Right ventricle myocardium inferior (tissue), 1 donor: ENCODE results near the gene MEIKIN. TPM values are rescaled to one million over a fixed set of nuclear protein-coding genes. Genes with fewer than 3 reads are reported as not detected.

Experiments used
- ATAC-seq: fragments of 200-7000 bp; cut with Tn5 transposase; one replicate; pipeline ENCODE4 v1.9.1; 2020; ENCODE audit warnings: mild to moderate bottlenecking, moderate library complexity
- DNase-seq: peaks from one replicate; pipeline ENCODE4 v3.0.0; 2021; ENCODE audit errors: missing footprints
- intact Hi-C: fragments of 100-400 bp; cut with DNase I; formaldehyde crosslinking; loops from one replicate; pipeline ENCODE4 v1.11.0; 2022
- total RNA-seq: library from RNA; stranded (reverse); fragmentation: NEBNext Ultra II Directional; extraction: Animal tissue kit (Norgen Biotek cat#: 25700); gene quantifications from one replicate; pipeline ENCODE4 v1.2.1, GENCODE V29; 2021
- donor health status: DM: no; HTN: yes; CAD: no; lungs with severe emphysema.

Gene MEIKIN
- total RNA-seq, 1 donor from 2014 or later, result not detected

DNA sequence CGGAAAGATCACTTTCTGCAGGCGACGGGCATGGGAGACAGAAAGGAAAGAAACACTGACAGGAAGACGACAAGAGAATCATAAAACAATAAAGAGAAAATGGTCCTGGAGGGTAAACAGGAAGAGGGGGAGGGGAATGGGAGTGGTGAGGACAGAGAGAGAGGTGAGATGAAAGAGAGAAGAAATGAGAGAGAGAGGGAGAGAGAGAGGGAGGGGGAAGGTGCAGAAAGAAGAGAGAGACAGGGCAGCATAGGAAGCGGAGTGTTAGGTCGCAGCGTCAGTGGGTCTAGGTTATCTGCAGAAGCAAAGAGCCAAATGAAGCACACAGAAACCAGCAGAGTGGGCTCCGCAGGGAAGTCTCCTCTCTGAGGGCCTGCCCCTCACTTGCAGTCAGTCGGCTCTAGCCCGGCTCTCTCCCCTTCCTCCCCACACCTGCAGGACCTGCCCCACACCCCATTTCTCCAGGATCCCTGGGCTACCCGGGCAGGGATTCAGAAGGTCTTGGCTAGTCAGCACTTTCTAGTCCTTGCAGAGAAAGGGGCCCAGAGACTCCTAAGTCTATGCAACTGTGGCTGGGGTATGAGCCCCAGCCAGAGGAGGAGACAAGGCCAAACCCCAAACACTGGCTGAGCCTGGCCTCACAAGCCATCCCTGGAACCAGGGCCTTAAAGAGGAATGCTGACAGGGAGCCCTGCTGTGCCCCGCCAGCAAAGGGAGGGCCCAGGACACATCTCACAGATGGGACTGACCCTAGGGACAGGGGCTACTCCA lies 29.7 kb upstream of the MEIKIN start:
- DNase-seq (no peak), ATAC-seq (no peak)
- intact Hi-C loops, result no loop called here

DNA sequence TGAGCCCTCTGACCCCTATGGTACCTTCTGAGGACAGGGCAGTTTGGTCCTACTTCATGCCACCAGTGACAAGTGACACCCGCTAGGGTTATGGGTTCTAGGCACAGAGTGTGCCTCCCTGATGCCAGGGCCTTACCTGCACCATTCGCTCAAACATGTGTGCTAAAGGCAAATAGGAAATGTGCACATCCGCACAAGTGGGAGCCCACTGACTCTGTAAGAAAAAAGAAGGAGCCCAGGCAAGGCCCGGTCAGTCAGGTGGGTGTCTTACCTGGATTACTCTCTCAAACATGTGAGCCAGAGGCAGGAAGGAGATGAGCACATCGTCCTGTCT lies 29.1 kb upstream of the MEIKIN start:
- ATAC-seq (no peak), DNase-seq (no peak)
- intact Hi-C loops, result no loop called here

DNA sequence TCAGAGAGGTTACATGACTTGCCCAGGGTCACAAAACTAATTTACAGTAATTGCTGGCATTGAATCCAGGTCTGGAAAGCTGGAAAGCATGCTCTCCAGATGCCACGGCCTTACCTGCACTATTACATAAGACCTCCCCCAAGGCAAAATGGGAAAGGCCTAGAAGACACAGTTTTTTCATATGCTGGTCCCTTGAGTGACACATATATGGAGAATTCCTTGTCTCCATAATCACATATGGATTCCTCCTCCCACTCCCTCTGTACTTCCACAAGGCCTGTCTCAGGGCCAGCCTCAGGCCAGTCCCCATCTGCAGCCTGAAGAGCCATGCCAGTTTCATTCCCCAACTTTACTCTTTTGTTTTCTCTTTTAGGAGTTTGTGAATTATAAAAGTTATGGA lies 28.6 kb upstream of the MEIKIN start:
- intact Hi-C loops, result no loop called here
- no peak for DNase-seq
- ATAC-seq, result no peak

DNA sequence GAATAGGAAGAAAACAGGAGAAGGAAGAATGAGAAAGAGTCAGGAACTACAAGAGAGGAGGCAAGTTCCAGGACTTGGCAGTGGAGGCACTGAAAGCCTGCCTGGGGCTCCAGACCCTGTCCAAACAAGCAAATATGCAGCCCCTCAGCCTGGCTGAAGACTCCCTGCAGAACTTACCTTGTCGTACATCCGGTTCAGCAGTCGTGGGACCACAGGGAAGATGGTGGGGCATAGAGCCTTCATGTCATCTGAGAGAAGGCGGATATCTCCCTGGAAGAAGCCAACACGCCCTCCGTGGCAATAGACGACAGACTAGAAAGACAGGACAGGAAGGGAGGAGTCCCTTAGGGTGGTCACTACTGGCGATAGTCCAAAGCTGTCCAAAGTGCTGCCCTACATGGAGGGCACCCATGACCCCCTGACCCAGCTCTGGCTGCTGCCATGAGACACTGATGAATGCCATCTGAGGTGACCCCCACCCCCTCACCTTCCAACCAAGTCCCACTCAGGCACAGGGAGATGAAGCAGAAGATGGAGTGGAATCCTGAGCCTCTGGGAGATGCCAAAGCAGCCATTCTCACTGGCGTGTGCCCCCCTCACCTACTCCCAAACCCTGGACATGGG lies 27.7 kb upstream of the MEIKIN start:
- no peak for ATAC-seq
- intact Hi-C loops, result no loop called here
- DNase-seq, result no peak

DNA sequence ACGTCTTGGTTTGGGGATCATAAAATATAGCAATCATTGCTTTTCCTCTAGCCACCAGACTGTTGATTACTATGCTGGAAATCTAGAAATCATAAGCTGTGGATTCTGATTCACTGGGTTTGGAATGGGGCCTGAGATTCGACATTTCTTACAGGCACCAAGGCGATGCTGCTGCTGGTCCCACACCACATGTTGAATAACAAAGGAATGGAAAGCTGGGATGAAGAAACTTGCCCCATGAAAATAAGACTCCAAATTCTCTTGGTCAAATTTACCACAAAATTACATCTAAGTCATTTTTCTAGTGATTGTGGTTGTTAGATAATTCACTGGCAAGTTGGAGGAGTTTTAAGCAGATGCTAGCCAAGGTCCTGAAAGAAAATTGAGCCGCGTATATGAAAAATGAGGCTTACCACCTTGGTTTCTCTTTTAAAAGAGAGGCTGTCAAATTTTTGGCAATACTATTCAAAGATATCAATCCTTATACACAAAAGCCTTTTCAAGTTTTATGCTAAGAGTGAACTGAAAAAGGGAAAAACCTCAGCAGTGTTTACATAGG lies 23.0 kb upstream of the MEIKIN start:
- intact Hi-C loops, result no loop called here
- ATAC-seq (no peak), DNase-seq (no peak)

DNA sequence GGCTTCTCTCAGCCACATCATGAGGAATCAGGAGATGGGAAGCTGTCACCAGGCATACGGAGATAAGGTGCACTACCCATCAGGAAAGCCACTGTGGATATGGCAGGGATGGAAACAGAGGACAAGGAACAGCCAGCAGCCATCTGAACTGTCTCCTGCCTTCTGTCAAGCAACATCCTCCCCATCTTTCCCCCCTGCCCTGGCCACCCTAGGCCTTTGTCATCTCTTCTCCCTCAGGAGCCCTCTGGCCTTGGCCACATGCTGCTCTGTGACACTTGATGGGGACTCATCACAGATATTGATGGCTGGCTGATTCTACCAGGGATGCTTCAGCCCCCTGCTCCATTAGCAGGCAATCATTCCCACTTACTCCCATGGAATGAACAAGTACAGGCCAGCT lies 21.1 kb upstream of the MEIKIN start:
- intact Hi-C loops, result no loop called here
- ATAC-seq (no peak), DNase-seq (no peak)

DNA sequence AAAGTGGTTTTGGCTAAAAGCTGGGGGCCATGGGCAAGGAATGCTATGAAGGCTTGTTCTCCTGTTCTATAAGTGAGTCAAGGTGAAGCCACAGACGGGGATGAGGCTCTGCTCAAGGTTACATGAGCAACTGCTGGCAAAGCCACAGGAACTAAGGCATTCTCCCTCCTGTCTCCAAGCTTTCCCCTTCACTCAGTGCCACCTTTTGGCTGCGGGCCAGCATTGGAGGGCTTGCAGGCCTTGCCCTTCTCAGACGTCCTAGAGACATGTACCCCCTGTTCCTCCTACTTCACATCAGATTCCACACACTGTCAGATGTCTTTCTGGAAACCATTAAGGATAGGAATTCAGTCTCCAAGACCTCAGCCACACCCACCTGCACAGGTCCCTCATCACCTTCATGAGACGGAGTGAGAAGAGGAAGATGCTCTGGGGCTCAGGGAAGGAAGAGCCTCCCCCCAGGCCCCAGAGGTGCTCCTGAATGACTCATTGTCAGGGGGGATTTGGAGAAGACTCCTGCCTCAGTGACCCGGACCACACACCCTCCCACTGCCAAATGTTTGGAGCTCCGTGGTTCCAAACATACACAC lies 20.5 kb upstream of the MEIKIN start:
- DNase-seq (no peak), ATAC-seq (no peak)
- intact Hi-C loops, result no loop called here

DNA sequence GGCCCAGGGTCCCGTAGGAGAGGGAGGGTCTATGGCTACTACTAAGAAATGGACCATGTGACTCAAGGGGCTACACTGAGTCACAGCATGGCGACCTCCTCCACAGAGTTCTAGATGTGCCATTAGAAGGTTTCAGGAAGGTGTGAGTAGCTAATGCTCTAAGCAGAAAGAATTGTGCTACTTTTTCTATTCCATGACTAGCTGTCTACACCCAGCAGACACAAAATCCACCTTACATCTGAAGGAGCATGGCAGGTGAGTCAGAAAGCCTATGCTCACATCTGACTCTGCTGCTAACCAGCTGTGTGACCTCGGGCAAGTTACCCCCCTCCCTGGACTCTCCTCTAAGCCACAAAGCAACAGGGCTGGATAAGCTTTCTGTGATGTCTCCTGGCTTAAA lies 14.4 kb upstream of the MEIKIN start:
- intact Hi-C loops, result no loop called here
- no peak for DNase-seq
- no peak for ATAC-seq

DNA sequence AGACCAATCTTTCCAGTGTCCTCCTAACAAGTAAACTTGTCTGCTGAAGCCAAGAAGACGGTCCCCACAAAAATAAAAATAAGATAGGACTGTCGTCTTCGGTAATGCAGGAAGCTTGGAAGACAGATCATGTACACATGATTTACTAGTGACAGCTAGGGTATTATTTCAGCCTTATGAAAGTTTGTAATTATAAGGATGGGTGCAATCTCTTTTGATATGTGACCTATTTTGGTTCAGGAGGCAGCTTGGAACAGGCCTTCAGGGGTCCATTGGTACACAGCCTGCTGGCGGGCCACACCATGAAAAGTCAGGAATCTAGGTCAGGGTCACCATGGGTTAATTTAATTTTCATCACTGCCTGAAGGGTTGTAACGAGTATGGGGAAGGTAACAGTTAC lies 13.7 kb upstream of the MEIKIN start:
- intact Hi-C loops, result no loop called here
- DNase-seq (no peak), ATAC-seq (no peak)

DNA sequence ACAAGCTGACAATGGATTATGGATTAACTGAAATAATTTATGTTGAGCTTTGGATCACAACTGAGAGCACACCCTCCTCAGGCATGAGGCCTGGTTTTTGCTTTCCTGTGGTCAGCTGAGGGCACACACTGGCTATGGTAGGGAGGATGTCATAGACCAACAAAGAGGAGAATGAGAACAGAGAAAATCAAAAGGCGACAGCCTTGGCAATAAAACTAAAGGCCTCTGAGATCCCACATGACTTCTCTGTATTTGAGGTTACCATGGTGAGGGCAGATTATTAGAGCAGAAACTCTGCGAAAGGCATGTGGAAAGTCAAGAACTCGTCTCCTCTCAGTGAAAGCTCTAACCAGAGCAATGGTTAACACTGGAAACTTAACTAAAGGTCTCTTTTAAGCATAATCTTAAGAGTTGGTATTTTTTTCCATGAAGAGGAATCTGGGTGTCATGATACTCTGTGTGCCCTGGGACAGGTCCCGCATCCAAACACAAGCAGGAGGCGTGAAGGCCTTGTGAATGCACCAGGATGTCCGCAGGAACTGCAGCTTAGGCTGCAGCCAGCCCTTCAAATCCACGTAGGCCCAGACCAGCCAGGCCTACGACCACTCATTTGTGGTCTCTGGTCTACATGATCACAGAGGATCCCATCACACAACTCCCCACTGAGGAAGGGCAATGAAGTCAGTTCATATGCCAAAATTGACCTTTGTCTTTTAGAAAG lies 12.4 kb upstream of the MEIKIN start:
- intact Hi-C loops, result no loop called here
- ATAC-seq (no peak), DNase-seq (no peak)

DNA sequence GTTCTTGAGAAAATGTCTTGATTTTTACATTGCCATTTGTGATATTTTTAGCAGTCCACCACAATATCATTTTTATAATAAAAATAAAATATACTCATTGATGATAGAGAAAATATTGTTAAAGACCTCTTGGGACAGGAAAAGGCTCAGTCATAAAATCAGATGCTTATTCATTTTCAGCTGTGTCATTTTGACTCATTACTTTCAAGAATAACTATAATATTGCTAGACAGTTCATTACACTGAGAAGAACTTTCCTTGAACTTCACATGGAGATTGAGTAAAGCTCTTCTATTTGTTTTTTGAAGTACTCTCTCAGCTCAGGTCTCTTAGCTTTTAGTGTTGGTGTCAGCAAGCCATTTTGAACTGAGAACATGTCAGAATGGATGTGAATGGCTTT lies 8.5 kb upstream of the MEIKIN start:
- intact Hi-C loops, result no loop called here
- DNase-seq (no peak), ATAC-seq (no peak)

DNA sequence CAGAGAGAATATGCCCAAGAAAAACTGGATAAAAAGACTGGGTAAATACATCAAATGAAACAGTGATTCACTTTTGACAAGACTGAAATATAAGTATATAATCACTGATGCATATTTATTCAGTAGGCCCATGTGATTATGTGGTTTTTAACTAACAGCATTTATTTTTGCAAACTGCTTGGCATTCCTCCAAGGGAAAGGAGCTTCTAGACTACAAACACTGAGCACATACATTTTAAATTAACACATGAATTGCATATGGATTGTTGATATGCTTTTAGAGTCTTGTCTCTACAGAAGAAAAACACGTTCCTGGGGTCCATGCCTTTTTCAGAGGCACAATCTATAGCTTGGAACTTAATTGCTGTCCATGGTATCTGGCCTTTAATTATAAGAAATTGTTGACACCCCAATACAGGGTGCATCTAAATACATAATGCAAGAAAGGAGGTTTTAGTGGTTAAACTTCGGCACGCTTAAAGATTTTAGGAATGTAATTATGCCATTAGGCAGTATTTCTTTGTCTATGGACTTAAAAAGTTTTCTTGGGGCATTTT lies 6.9 kb upstream of the MEIKIN start:
- ATAC-seq (no peak), DNase-seq (no peak)
- intact Hi-C loops, result no loop called here

DNA sequence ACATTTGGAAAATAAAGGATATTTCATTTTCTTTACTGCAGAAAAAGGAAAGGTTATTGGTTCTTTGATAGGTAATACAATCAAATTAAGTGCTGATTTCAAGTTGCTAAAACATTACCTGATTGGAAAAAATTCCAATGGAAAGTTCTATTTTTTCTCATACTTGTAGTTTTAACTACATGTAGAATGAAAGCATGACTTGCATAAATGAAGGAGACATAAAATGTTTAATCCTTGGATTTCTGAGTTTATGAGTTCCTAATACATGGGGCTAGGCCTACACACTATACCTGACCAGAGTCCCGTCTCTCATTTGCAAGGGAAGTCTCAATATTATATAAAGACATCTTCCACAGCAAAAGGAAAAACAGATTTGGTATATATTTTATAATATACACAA lies 5.2 kb upstream of the MEIKIN start:
- intact Hi-C loops, result no loop called here
- DNase-seq (no peak), ATAC-seq (no peak)

DNA sequence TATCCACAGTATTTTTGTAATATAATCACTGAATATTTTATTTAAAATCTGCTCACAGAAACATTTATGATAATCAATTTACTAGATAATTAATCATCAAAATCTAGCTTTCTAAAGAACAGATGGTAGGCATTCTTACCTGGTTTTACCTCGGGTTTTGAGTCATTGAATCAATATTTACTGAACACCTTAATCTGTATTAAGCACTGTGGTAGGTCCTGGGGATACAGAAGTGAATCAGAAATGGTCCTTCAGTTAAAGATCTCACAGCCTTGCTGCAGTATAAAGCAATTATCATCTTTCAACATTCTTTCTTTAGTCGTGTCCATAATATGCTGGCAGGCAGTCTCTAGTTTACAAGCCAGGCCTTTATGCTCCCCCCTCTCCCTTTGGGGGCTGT lies 2.0 kb upstream of the MEIKIN start:
- DNase-seq, result no peak
- no peak for ATAC-seq
- intact Hi-C loops, result no loop called here

DNA sequence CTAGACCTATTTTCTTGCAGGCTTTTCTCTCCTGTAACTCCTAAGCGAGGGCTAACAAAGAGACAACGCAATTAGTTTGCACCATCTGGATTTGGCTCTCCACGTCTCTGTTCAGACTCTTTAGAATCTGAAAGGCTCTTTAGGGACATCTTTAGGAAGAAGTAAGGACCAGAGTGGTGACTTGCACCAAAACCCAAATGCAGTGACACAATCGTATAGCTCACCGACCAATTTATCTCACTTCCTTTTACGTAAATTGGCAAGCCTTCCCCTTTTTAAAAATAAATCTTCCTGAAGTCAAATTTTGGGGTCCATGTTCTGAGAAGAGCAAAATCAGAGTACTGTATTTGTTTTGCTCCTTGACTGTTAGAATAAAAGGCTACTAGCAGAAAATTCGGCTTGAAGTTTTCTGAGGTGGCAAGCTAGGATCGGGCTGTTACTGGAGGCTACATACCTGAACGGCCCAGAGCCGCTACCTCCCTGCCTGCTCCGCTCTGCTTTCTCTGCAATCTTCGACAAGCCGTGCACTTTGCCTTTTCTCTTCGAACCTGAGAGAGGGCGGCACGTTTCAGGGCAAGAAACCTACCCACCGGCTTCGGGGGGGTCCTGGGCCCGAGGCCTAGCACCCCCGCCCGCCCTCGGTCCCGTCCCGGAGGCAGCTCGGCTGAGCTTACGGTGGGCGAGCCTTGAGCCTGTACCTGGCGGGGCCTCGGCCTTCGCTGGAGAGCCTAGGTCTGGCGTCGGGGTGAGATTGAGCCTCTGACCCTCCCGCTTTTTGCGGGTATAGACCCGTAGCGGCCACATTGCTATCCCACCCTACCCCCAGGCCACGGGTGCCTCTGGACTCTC lies 537 bp downstream of the MEIKIN start:
- intact Hi-C loops, result no loop called here
- ATAC-seq, result no peak
- DNase-seq, result no peak

DNA sequence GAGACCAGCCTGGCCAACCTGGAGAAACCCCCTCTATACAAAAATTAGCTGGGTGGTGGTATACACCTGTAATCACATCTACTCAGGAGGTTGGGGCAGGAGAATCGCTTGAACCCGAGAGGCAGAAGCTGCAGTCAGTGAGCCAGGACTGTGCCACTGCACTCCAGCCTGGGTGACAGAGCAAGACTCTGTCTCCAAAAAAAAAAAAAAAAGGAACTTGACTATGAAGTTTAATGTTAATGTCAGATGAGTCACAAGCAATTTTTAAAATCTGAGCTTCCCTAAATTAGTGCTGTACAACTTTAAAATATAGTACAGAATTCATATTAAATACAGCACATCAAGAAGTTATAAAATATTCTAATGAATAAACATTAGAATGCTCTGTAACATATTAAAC lies 1.5 kb downstream of the MEIKIN start:
- intact Hi-C loops, result no loop called here
- ATAC-seq (no peak), DNase-seq (no peak)

DNA sequence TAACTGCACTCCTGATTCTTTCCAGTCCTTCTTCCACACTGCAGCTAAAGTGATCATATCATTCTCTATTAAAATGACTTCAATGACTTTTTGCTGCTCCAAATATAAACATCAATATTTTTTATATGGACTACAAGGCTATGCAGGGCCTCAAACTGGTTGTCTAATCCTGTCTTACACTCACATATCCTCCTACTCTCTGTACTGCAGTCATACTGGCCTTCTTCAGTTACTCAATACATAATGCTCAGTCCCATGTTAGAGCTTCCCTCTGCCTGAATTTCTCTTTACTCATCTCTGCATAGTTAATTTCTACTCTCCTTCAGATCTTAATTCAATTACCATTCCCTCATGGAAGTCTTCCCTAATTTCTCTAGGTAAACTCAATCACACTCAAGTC lies 3.4 kb downstream of the MEIKIN start:
- DNase-seq (no peak), ATAC-seq (no peak)
- intact Hi-C loops, result no loop called here

DNA sequence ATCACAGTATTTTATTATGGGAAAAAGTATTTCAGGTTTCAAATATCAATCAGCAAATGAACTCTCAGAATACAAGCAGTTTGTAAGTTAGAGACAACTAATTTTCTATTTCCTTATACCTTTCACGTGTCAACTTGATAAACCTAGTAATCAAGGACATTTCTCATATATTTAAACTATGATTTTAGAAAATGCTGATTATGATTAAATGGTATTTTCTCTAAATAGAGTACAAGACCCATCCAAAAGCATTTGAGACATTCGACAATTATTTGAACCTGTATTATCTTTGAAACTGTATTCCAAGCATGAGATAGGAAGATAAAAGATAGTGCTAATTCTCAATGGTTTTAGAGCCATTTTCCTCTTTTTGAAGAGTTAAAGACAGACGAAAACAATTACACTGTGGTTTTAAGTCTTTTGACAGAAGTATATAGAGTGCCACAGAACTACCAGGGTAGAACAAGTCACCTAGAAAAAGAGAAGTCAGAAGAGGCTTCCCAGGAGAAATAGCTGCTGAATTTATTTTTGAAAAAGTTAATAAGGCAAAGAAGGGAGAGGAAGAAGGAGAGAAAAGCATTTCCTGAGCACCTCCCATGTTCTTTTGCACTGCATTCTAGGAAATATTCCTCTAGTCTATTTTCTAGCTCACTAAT lies 5.6 kb downstream of the MEIKIN start:
- intact Hi-C loops, result no loop called here
- no peak for ATAC-seq
- DNase-seq, result no peak
